SKM-1 (cell line): ENCODE data around the gene BLTP3A.

ENCODE experiments used
- DNase-seq: peaks from one replicate; lab custom pipeline; 2025; ENCODE audit not compliant: unreplicated experiment; lab: John Stamatoyannopoulos, UW

BLTP3A gene

GRCh38 chr6:34819571-34820480 is 27.9 kb downstream of the BLTP3A start:
- DNase-seq, result no peak

GRCh38 chr6:34829137-34829536 is 37.3 kb downstream of the BLTP3A start:
- no peak for DNase-seq

- DNase-seq, result no peak
These were observed 41.1 kb downstream of the BLTP3A start for GRCh38 chr6:34832942-34833341.

GRCh38 chr6:34834789-34835518 is 43.1 kb downstream of the BLTP3A start:
- peak; percentile 21 for DNase-seq

- DNase-seq, result no peak
These were observed 44.1 kb downstream of the BLTP3A start for GRCh38 chr6:34836008-34836407.

GRCh38 chr6:34836451-34836850 is 44.6 kb downstream of the BLTP3A start:
- no peak for DNase-seq

- no peak for DNase-seq
These were observed 45.6 kb downstream of the BLTP3A start for GRCh38 chr6:34837528-34837927.

GRCh38 chr6:34839666-34840352 is 47.9 kb downstream of the BLTP3A start:
- DNase-seq, result no peak
